HUDEP-2 (cell line): ENCODE data around the gene SVIP.

Experiments used
- DNase-seq, 76 experiments: peaks; one replicate each; lab custom pipeline; 2025; ENCODE audit not compliant: unreplicated experiment in 76 of 76; lab: John Stamatoyannopoulos, UW

The SVIP gene

GRCh38 chr11:22829231-22830081, at the start of gene SVIP:
Gene SVIP, minus strand, starts transcription at chr11:22829801. Its CDS starts 53 bp downstream, at chr11:22829748.
- DNase-seq = peak in 75 of 76 experiments; percentile 52 to 97 (median 89)

GRCh38 chr11:22878604-22879003, 49.0 kb upstream of the SVIP start:
- DNase-seq = no peak

- no peak for DNase-seq
Observed at GRCh38 chr11:22878039-22878438, 48.4 kb upstream of the SVIP start.

GRCh38 chr11:22875869-22876473, 46.4 kb upstream of the SVIP start:
- peak in 60 of 76 experiments; percentile 3 to 83 (median 44) for DNase-seq

GRCh38 chr11:22869325-22869724, 39.7 kb upstream of the SVIP start:
- DNase-seq = no peak

- DNase-seq = no peak
Observed at GRCh38 chr11:22860241-22860640, 30.6 kb upstream of the SVIP start, which contains the start of gene CCDC179. Gene CCDC179, minus strand, starts transcription at chr11:22860474. Its CDS starts 53 bp downstream, at chr11:22860421.

GRCh38 chr11:22859756-22860155, 30.2 kb upstream of the SVIP start:
- DNase-seq = no peak

- DNase-seq = no peak
Observed at GRCh38 chr11:22851477-22851876, 21.9 kb upstream of the SVIP start.

GRCh38 chr11:22846726-22847125, 17.1 kb upstream of the SVIP start:
- no peak for DNase-seq

- DNase-seq = peak in 19 of 76 experiments; percentile 1 to 68 (median 15)
Observed at GRCh38 chr11:22832315-22833015, 2.9 kb upstream of the SVIP start.

GRCh38 chr11:22830082-22830414, 447 bp upstream of the SVIP start:
- no peak for DNase-seq

GRCh38 chr11:22828373-22828772, 1.2 kb downstream of the SVIP start:
- peak in 12 of 76 experiments; percentile 1 to 38 (median 6) for DNase-seq

GRCh38 chr11:22822203-22822602, 7.4 kb downstream of the SVIP start:
- no peak for DNase-seq

GRCh38 chr11:22809893-22810292, 19.7 kb downstream of the SVIP start:
- no peak for DNase-seq

GRCh38 chr11:22808571-22809197, 20.9 kb downstream of the SVIP start:
- no peak for DNase-seq

- no peak for DNase-seq
Observed at GRCh38 chr11:22807855-22808570, 21.6 kb downstream of the SVIP start.

GRCh38 chr11:22807391-22807790, 22.2 kb downstream of the SVIP start:
- no peak for DNase-seq

GRCh38 chr11:22802861-22803260, 26.7 kb downstream of the SVIP start:
- no peak for DNase-seq

GRCh38 chr11:22800482-22800881, 29.1 kb downstream of the SVIP start:
- DNase-seq = no peak

- no peak for DNase-seq
Observed at GRCh38 chr11:22798901-22799300, 30.7 kb downstream of the SVIP start.
